SKM-1 (cell line): Measurements from ENCODE around the gene CARD19.
A peak's percentile ranks its signal among the peaks of the same experiment; 100 is the strongest.

Experiments used
- DNase-seq: peaks from one replicate; lab custom pipeline; 2025; ENCODE audit not compliant: unreplicated experiment; lab: John Stamatoyannopoulos, UW

The CARD19 gene

DNA sequence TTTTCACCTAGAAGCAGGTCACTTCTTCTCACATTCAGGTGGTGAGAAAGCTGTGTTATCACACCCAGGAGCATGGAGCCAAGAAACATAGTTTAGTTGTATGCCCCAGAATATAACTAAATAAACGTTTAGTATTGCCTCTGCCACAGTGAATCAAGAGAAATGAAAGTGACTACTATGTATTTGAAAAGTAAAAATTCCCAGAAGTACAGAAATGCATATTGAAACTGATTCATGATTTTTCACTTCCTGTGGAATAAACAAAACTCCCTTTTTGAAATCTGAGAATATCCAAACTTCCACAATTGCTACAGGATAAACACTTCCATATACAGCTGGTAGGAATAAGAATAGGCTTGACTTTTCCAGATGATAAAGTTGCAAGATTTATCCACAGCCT lies 53.3 kb downstream of the CARD19 start:
- DNase-seq: no peak

DNA sequence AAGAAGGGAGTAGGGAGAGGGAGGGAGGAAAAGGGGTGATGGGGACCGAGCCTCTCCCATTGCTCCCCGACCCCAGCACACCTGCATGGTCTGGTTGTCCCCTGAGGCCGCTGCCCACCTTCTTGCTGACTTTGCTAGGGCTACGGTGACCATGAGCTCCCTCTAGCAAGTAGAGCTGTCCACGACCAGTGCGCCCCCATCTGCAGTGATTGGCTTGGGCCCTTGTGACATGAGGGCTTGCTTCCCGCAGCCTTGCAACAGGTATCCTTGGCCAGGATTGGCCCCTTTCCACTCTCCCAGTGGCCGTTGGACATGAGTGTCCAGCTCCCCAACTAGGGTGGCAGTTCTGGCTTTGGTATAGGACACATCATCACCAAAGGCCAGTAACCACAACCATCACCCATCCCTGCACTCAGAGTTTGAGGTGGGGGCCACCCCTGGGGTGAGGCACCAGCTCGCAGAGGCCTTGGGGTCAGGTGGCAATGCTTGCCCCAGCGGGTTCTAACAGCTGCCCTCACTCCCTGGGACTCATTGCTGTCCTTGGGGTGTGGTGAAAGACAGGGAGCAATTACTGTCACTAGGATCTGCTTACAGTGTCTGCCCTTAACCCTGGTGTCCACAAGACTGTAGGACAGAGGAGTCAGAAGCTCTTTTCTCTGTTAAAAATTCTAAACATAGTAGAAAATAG lies 55.2 kb downstream of the CARD19 start:
- no peak for DNase-seq

DNA sequence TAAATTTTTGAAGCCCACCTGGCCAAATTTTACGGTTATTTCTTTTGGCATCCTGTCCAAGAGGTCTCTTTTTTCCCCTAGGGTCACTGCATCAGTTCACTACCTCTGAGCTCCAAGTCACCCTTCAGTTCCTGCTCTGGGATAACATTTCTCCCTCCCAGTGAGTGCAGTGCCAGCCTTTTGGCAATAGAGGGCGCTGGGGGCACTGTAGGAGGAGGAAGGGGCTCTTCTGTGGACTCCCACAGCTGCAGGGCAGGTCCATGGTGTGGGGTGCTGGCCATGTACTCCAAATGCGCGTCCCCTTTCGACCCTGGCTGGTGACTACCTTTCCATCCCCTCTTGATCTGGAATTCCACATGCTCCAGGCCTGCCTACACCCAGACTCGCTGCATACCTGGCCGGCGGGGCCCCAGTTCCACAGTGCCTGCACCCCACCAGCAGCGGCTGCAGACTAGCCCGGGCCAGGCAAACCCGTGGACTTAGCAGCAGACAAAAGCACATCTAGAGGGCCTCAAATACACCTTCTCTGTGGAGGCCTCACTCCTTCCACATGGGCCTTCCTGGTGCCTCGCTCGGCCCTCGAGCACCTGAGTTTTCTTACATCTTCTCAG lies 58.4 kb downstream of the CARD19 start:
- DNase-seq: peak; percentile 28

DNA sequence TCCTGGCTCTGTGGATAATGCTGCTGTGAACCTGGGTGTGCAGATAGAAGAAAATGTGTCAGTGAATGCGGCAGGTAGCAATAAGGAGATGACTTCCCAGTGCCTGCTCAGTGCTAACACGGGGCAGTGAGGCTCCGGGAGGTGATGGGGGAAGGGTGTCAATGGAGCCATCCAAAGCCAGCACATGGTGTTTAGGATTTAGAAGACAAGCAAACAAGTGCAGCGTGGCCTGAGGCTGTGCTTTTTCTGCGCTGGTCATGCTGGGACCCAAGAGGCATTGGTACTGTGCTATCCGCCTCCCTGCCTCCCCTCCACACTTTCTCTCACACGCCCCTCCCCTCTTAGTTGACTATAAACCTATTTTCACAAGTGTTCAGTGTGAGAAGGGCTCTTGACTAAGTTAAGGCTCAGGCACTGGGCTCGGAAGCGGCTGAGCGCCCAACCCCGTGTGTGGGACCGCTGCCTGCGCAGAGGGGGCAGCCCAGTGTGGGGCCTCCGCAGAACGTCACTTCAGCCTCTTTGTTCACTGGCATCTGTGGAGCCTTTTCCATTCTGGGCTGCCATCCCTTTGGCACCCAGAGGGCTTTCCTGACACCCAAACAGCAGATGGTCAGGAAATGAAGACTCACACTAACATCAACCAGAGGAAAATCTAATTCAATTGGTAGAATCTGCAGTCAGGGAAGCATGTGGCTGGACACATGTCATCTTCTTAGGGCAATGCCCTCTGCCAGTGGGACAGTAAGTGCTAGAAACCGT lies 59.9 kb downstream of the CARD19 start:
- DNase-seq: no peak

DNA sequence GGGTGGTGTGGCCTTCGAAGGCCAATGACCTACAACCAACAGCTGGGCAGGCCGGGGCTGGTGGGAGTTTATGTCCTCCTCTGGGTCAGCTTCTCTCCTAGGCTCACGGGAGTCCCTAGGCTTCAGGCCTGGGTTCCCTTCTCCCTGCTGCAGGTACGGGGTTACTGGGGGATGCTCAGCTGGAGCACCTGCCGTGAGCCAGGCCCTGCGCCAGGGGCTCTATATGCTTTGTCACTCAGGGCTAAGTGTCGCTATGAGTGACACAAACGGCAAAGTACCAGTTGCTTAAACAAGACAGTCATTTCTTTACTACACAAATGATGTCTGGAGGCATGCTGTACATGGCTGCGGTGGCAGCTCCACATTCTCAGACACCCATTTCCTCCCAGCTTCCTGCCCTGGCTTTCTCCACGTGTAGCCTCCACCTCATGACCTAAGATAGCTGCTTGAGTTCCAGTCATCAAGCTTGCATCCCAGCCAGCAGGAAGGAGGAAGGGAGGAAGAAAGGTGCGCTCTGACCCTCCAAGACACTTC lies 60.5 kb downstream of the CARD19 start:
- no peak for DNase-seq

DNA sequence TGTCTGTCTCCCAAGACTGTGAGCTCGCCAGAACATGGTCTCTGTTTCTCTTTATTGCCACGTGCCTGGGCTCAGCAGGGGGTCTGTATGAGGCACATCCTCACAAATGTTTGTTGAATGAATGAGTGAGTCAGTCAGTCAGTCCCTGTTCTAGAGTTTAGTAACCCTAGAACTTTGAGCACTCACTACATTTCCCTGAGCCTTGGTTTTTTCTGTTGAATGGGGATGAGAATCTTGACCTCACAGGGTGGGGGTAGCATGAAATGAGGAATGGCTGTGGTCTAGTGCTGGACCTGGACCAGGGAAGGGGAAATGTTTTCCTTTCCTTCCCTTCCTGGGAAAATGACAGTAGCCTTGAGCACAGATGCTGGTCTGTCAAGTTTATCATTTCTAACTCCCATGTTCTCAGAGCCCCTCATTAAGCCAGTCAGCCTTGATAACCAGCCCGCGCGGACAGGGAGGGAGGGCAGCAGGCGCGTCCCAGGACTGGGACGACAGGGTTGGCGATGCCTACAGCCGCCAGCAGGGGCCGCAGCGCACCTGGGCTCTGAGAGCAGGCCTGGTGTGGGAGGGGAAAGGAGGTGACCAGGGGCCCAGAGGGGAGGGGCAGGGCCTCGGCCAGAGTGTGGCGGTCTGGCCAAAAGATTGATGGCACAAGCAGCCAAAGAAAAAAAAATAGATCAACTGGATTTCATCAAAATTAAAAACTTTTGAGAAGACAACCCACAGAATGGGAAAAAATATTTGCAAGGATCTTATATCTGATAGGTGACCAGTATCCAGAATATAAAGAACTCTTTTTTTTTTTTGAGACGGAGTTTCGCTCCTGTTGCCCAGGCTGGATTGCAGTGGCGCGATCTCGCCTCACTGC lies 63.8 kb downstream of the CARD19 start:
- DNase-seq: no peak

DNA sequence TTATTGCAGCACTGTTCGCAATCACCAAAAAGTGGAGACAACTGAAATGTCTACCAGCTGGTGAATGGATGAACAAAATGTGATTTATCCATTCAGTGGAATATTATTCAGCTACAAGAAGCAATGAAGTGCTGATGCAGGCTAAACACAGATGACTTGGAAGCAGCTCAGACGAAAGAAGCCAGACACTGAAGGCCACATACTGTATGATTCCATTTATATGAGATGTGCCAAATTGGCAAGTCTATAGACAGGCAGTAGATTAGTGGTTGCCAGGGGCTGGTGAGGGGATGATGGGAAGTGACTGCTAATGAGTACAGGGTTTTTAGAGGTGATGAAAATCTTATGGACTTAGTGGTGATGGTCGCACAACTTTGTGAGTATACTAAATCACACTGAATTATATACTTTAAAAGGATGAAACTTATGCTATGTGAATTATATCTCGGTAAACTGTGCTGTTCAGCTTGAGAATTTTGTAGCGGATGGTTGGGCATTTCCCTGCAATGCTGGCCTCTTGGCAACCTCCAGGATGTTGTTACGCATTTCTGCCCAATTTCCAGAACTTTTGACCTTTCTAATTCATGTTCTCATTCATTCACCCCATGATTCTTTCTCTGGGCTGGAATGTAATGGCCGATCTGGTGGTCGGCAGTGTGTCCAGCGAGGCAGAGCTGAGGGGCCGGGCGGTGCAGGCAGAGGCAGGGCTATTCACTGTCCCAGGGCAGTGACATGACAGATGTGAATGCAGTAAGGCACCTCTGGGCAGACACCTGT lies 66.0 kb downstream of the CARD19 start:
- DNase-seq: no peak
